RPMI8226 (cell line): ENCODE measurements around the gene TNFRSF8.

Experiments
- DNase-seq: peaks from one replicate; pipeline ENCODE4 v3.0.0-alpha.2; 2015

TNFRSF8 gene

GRCh38 chr1:12123172-12123571 lies 60.1 kb downstream of the TNFRSF8 start:
- no peak for DNase-seq

- peak; percentile 75 for DNase-seq
Observed at GRCh38 chr1:12124693-12125421, 61.8 kb downstream of the TNFRSF8 start.

GRCh38 chr1:12125422-12126355 lies 62.6 kb downstream of the TNFRSF8 start:
- DNase-seq, result no peak

- DNase-seq, result no peak
Observed at GRCh38 chr1:12126781-12127180, 63.7 kb downstream of the TNFRSF8 start.

- no peak for DNase-seq
Observed at GRCh38 chr1:12127206-12127810, 64.2 kb downstream of the TNFRSF8 start.

- no peak for DNase-seq
Observed at GRCh38 chr1:12128120-12128519, 65.0 kb downstream of the TNFRSF8 start.

- DNase-seq, result no peak
Observed at GRCh38 chr1:12129624-12130023, 66.5 kb downstream of the TNFRSF8 start.

GRCh38 chr1:12130466-12131130 lies 67.5 kb downstream of the TNFRSF8 start:
- DNase-seq, result no peak

- no peak for DNase-seq
Observed at GRCh38 chr1:12132078-12132477, 69.0 kb downstream of the TNFRSF8 start.

GRCh38 chr1:12134716-12135115 lies 71.6 kb downstream of the TNFRSF8 start:
- no peak for DNase-seq

GRCh38 chr1:12135612-12136011 lies 72.5 kb downstream of the TNFRSF8 start:
- no peak for DNase-seq

GRCh38 chr1:12136916-12137610 lies 74.0 kb downstream of the TNFRSF8 start:
- no peak for DNase-seq

GRCh38 chr1:12138196-12139168 lies 75.4 kb downstream of the TNFRSF8 start:
- no peak for DNase-seq

GRCh38 chr1:12140016-12140415 lies 76.9 kb downstream of the TNFRSF8 start:
- no peak for DNase-seq

- DNase-seq, result no peak
Observed at GRCh38 chr1:12140515-12141162, 77.5 kb downstream of the TNFRSF8 start.

- no peak for DNase-seq
Observed at GRCh38 chr1:12141163-12141850, 78.2 kb downstream of the TNFRSF8 start.

GRCh38 chr1:12142141-12142823 lies 79.2 kb downstream of the TNFRSF8 start:
- DNase-seq, result no peak

- DNase-seq, result no peak
Observed at GRCh38 chr1:12142891-12143630, 80.0 kb downstream of the TNFRSF8 start.
